Sigmoid colon (tissue), 7 donors: ENCODE measurements around the gene XKR7. TPM values are rescaled to one million over a fixed set of nuclear protein-coding genes. Genes with fewer than 3 reads are reported as not detected.
A peak's percentile ranks its signal among the peaks of the same experiment; 100 is the strongest.

Experiments
- DNase-seq: peaks from one replicate; pipeline ENCODE4 v3.0.0-alpha.2; 2019
- H3K27ac ChIP-seq, 4 donors: fragments of 200-600 bp; sonication (generic); one replicate each; pipeline ENCODE4 v1.5.1; 2016 to 2019; ENCODE audit warnings: mild to moderate bottlenecking in 1 of 4
- H3K27me3 ChIP-seq, 3 donors: fragments of 200-600 bp; sonication (generic); one replicate each; pipeline ENCODE4 v1.5.1; 2019; ENCODE audit warnings: mild to moderate bottlenecking in 1 of 3
- H3K36me3 ChIP-seq, 4 donors: fragments of 200-600 bp; sonication (generic); one replicate each; pipeline ENCODE4 v1.5.1; 2016 to 2019
- H3K4me1 ChIP-seq, 4 donors: fragments of 200-600 bp; sonication (generic); one replicate each; pipeline ENCODE4 v1.5.1; 2017 to 2019
- H3K4me3 ChIP-seq, 4 donors: fragments of 200-600 bp; sonication (generic); one replicate each; pipeline ENCODE4 v1.5.1; 2017 to 2019; ENCODE audit warnings: mild to moderate bottlenecking in 2 of 4, moderate library complexity in 1 of 4
- H3K9me3 ChIP-seq, 4 donors: fragments of 200-600 bp in 3 of 4; sonication (generic) in 3 of 4; one replicate each; pipeline versions ENCODE4 v1.5.1 to v1.6.1; 2013 to 2019
- CTCF ChIP-seq, 4 experiments: fragments of 450-650 bp in 3 of 4; fragments of 200-600 bp in 1 of 4; IDR thresholded peaks; one replicate each; pipeline ENCODE4 v1.5.1; 2016 to 2019; ENCODE audit warnings: antibody characterized with exemption in 4 of 4, mild to moderate bottlenecking in 3 of 4, moderate library complexity in 2 of 4
- EP300 ChIP-seq, 4 donors: sonication (generic); formaldehyde crosslinking; IDR thresholded peaks; one replicate each; pipeline ENCODE4 v1.6.1; 2017; ENCODE audit warnings: antibody characterized with exemption in 4 of 4
- POLR2A ChIP-seq, 2 donors: fragments of 450-650 bp; IDR thresholded peaks; one replicate each; pipeline ENCODE4 v1.6.1; 2016; ENCODE audit warnings: antibody characterized with exemption in 2 of 2, mild to moderate bottlenecking in 2 of 2, moderate library complexity in 2 of 2
- POLR2AphosphoS5 ChIP-seq, 4 donors: sonication (generic); formaldehyde crosslinking; IDR thresholded peaks; one replicate each; pipeline ENCODE4 v1.6.1; 2017; ENCODE audit warnings: antibody characterized with exemption in 4 of 4
- WGBS, 2 donors: extraction: QIAGEN DNeasy Blood & Tissue Kit; methylation state at CpG; one replicate each; pipeline ENCODE4 v1.1.7; 2013; 5-methylcytosine and 5-hydroxymethylcytosine counted together
- intact Hi-C: fragments of 100-400 bp; cut with DNase I; formaldehyde crosslinking; loops from one replicate; pipeline ENCODE4 v1.15.1; 2023
- polyA plus RNA-seq, 3 donors: library from polyadenylated mRNA; stranded (reverse); fragments of 200-250 nt; gene quantifications; one replicate each; pipeline ENCODE4 v1.2.3, GENCODE V29; 2013
- total RNA-seq, 4 donors: library from RNA; depleted of rRNA; stranded (reverse); fragments of >200 nt; gene quantifications; one replicate each; pipeline ENCODE4 v1.1.0, GENCODE V29; 2016
- donor health status: healthy with polysubstance abuse.
- donor health status: Bipolar disorder and iron deficiency.
- donor health status: healthy.

XKR7 gene
- total and polyA plus RNA-seq, 7 donors = under 0.01 to 0.15 (median 0.14) TPM; not detected in 4

- WGBS, 2 donors = 82 to 93% methylated on average over 2 of the region's 2 CpGs
- no peak for DNase-seq
- H3K4me1 ChIP-seq = peaks cover 0 to 19% (median 14%) of the 10 kb centered on the region in 4 donors
- intact Hi-C loops = no loop called here
- H3K36me3 ChIP-seq = peaks cover 0 to 11% (median under 1%) of the 10 kb centered on the region in 4 donors
- TF ChIP-seq POLR2A (IDR thresholded peaks at IDR 0.05) = no peak
- TF ChIP-seq CTCF (IDR thresholded peaks at IDR 0.05) = no peak
- TF ChIP-seq EP300 (IDR thresholded peaks at IDR 0.05) = no peak
- no peak for TF ChIP-seq POLR2AphosphoS5 (IDR thresholded peaks at IDR 0.05)
- no peak overlapping the region for H3K4me3 ChIP-seq
- H3K9me3 ChIP-seq = no peaks in the 10 kb centered on the region
- no peak overlapping the region for H3K27ac ChIP-seq
- H3K27me3 ChIP-seq = no peaks in the 10 kb centered on the region
Observed at GRCh38 chr20:31939661-31940060, 28.3 kb upstream of the XKR7 start.

- intact Hi-C loops = no loop called here
- Histone ChIP-seq H3K4me1 (peaks cover 0 to 19% (median 14%) of the 10 kb centered on the region in 4 donors), H3K36me3 (peaks cover 19 to 45% (median 28%) of the 10 kb centered on the region in 4 donors), H3K27ac (peak overlapping the region in 2 of 4 donors; percentile 51 to 52), H3K9me3 (no peaks in the 10 kb centered on the region), H3K4me3 (no peak overlapping the region), H3K27me3 (no peaks in the 10 kb centered on the region)
- WGBS, 2 donors = 85 to 92% methylated on average over 2 of the region's 2 CpGs
- DNase-seq = peak; percentile 72
- TF ChIP-seq EP300 (IDR thresholded peaks at IDR 0.05) (no peak), POLR2AphosphoS5 (IDR thresholded peaks at IDR 0.05) (no peak), CTCF (IDR thresholded peaks at IDR 0.05) (no peak), POLR2A (IDR thresholded peaks at IDR 0.05) (no peak)
Observed at GRCh38 chr20:31943052-31943471, 24.9 kb upstream of the XKR7 start.

GRCh38 chr20:31945319-31945718, 22.6 kb upstream of the XKR7 start:
- H3K27ac ChIP-seq = no peak overlapping the region

GRCh38 chr20:31945785-31946184, 22.2 kb upstream of the XKR7 start:
- intact Hi-C loops = no loop called here
- peaks cover 25 to 56% (median 36%) of the 10 kb centered on the region in 4 donors for H3K36me3 ChIP-seq
- DNase-seq = no peak
- no peaks in the 10 kb centered on the region for H3K27me3 ChIP-seq
- H3K4me3 ChIP-seq = no peak overlapping the region
- H3K9me3 ChIP-seq = no peaks in the 10 kb centered on the region
- TF ChIP-seq POLR2AphosphoS5 (IDR thresholded peaks at IDR 0.05) (no peak), CTCF (IDR thresholded peaks at IDR 0.05) (no peak), EP300 (IDR thresholded peaks at IDR 0.05) (no peak), POLR2A (IDR thresholded peaks at IDR 0.05) (no peak)
- WGBS, 2 donors = 86 to 87% methylated on average over 6 of the region's 6 CpGs
- peaks cover 0 to 31% (median 23%) of the 10 kb centered on the region in 4 donors for H3K4me1 ChIP-seq
- H3K27ac ChIP-seq = no peak overlapping the region

More at GRCh38 chr20:31945319-31945718, 22.6 kb upstream of the XKR7 start:
- Histone ChIP-seq H3K4me3 (no peak overlapping the region), H3K36me3 (peaks cover 25 to 56% (median 36%) of the 10 kb centered on the region in 4 donors), H3K9me3 (no peaks in the 10 kb centered on the region), H3K4me1 (peaks cover 0 to 26% (median 19%) of the 10 kb centered on the region in 4 donors), H3K27me3 (no peaks in the 10 kb centered on the region)
- intact Hi-C loops = no loop called here
- TF ChIP-seq EP300 (IDR thresholded peaks at IDR 0.05) (no peak), POLR2A (IDR thresholded peaks at IDR 0.05) (no peak)
- DNase-seq = no peak
- 88 to 92% methylated on average over 4 of the region's 4 CpGs for WGBS, 2 donors

GRCh38 chr20:31948008-31948407, 19.9 kb upstream of the XKR7 start:
- WGBS, 2 donors = 97 to 99% methylated on average over 2 of the region's 2 CpGs
- peaks cover 0 to 29% (median 26%) of the 10 kb centered on the region in 4 donors for H3K4me1 ChIP-seq
- TF ChIP-seq EP300 (IDR thresholded peaks at IDR 0.05) = no peak
- no peak for TF ChIP-seq POLR2AphosphoS5 (IDR thresholded peaks at IDR 0.05)
- no peak for TF ChIP-seq CTCF (IDR thresholded peaks at IDR 0.05)
- no peak for TF ChIP-seq POLR2A (IDR thresholded peaks at IDR 0.05)

More at GRCh38 chr20:31948008-31948407, 19.9 kb upstream of the XKR7 start:
- Histone ChIP-seq H3K4me3 (no peak overlapping the region), H3K27ac (no peak overlapping the region), H3K36me3 (peaks cover 25 to 53% (median 36%) of the 10 kb centered on the region in 4 donors), H3K27me3 (no peaks in the 10 kb centered on the region), H3K9me3 (no peaks in the 10 kb centered on the region)
- DNase-seq = no peak
- intact Hi-C loops = no loop called here
